Breast epithelium (tissue), 4 donors: ENCODE data around the gene DCANP1. TPM values are rescaled to one million over a fixed set of nuclear protein-coding genes. Genes with fewer than 3 reads are reported as not detected.

Experiments used
- DNase-seq, 2 donors: peaks; one replicate each; pipeline ENCODE4 v3.0.0-alpha.2; 2019; ENCODE audit warnings: low spot score in 2 of 2
- H3K27ac ChIP-seq, 2 donors: fragments of 200-600 bp; sonication (generic) in 1 of 2; one replicate each; pipeline ENCODE4 v1.5.1; 2016 to 2019; ENCODE audit warnings: mild to moderate bottlenecking in 1 of 2
- H3K27me3 ChIP-seq, 2 donors: fragments of 200-600 bp; sonication (generic) in 1 of 2; one replicate each; pipeline versions ENCODE4 v1.5.1 to v1.6.0; 2017 to 2019; ENCODE audit warnings: control low read depth in 1 of 2, mild to moderate bottlenecking in 1 of 2
- H3K36me3 ChIP-seq: fragments of 200-600 bp; one replicate; pipeline ENCODE4 v1.5.1; 2019
- H3K4me1 ChIP-seq, 2 donors: fragments of 200-600 bp; sonication (generic); one replicate each; pipeline ENCODE4 v1.5.1; 2016 to 2019; ENCODE audit warnings: control low read depth in 1 of 2
- H3K4me3 ChIP-seq, 3 donors: fragments of 200-600 bp; sonication (generic); 1 replicate in 2 of 3; 2 replicates in 1 of 3; pipeline ENCODE4 v1.5.1; 2016 to 2019; ENCODE audit warnings: mild to moderate bottlenecking in 3 of 3, moderate library complexity in 2 of 3
- H3K9me3 ChIP-seq, 2 donors: fragments of 200-600 bp; sonication (generic) in 1 of 2; one replicate each; pipeline ENCODE4 v1.5.1; 2016 to 2019; ENCODE audit warnings: control low read depth in 1 of 2
- POLR2A ChIP-seq: fragments of 450-650 bp; IDR thresholded peaks from one replicate; pipeline ENCODE4 v1.6.1; 2016; ENCODE audit warnings: antibody characterized with exemption, mild to moderate bottlenecking, moderate library complexity
- POLR2AphosphoS5 ChIP-seq, 3 donors: sonication (generic); formaldehyde crosslinking; IDR thresholded peaks; one replicate each; pipeline ENCODE4 v1.6.1; 2017; ENCODE audit warnings: antibody characterized with exemption in 3 of 3
- intact Hi-C: fragments of 100-400 bp; cut with DNase I; formaldehyde crosslinking; loops from one replicate; pipeline ENCODE4 v1.15.1; 2023; ENCODE audit warnings: low total_unique reads
- total RNA-seq, 3 donors: library from RNA; depleted of rRNA; stranded (reverse); fragments of >200 nt; gene quantifications; one replicate each; pipeline ENCODE4 v1.1.0, GENCODE V29; 2016
- TF ChIP-seq, protein P1 (sequence below), 3 donors: fragments of 450-650 bp; IDR thresholded peaks; one replicate each; pipeline ENCODE4 v1.5.1; 2016 to 2017; ENCODE audit warnings: antibody characterized with exemption in 3 of 3, mild to moderate bottlenecking in 3 of 3, moderate library complexity in 3 of 3

Gene DCANP1
- total RNA-seq, 3 donors from 2014 or later = not detected

DNA sequence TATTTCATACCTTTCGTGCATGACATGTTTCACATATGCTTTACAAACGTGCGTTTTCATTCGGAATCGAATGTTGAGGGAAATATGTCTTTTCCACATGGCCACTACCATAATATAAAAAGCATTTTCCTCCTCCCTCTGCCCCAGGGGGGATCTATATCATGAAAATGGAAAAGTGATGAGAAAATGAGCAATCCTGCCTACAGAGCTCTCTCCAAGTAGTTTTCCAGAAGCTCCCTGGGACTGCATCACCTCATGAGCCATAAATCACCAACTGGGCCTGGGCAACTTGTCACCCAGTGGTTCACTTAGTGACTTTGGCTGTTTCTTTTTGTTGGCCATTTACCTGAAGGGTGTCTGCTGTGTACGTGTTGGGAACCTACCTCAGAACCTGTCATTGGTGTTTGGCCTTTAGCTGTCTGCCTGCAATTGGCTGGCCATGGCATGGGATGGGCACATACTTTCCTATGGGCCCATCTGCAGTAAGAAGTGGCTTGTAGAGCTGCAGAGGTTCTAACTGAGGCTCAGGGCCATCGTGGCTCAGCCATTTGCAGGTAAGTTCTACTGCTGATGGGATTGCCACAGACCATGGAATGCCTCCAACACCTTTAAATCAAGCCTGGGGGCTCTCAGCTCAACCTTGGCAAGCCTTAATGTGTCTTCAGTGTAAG is 14.5 kb upstream of the DCANP1 start:
- intact Hi-C loops = loop anchor here (10.0 kb wide), 1 partner anchor 93 kb away; no protein-coding TSS in a partner anchor
- no peak for DNase-seq

GRCh38 chr5:135460246-135461033 is 13.3 kb upstream of the DCANP1 start:
- H3K27me3 ChIP-seq = peaks cover 0 to 3% of the 10 kb centered on the region in 2 donors

More for the DNA sequence above, 14.5 kb upstream of the DCANP1 start:
- Histone ChIP-seq H3K9me3 (no peaks in the 10 kb centered on the region), H3K4me1 (no peaks in the 10 kb centered on the region), H3K4me3 (no peak overlapping the region), H3K27ac (no peak overlapping the region), H3K36me3 (no peaks in the 10 kb centered on the region), H3K27me3 (peaks cover 0 to 7% of the 10 kb centered on the region in 2 donors)
- TF ChIP-seq POLR2A (no peak), POLR2AphosphoS5 (IDR thresholded peaks at IDR 0.05) (no peak)
- TF ChIP-seq, protein P1, sequence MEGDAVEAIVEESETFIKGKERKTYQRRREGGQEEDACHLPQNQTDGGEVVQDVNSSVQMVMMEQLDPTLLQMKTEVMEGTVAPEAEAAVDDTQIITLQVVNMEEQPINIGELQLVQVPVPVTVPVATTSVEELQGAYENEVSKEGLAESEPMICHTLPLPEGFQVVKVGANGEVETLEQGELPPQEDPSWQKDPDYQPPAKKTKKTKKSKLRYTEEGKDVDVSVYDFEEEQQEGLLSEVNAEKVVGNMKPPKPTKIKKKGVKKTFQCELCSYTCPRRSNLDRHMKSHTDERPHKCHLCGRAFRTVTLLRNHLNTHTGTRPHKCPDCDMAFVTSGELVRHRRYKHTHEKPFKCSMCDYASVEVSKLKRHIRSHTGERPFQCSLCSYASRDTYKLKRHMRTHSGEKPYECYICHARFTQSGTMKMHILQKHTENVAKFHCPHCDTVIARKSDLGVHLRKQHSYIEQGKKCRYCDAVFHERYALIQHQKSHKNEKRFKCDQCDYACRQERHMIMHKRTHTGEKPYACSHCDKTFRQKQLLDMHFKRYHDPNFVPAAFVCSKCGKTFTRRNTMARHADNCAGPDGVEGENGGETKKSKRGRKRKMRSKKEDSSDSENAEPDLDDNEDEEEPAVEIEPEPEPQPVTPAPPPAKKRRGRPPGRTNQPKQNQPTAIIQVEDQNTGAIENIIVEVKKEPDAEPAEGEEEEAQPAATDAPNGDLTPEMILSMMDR (IDR thresholded peaks at IDR 0.05) = no peak

DNA sequence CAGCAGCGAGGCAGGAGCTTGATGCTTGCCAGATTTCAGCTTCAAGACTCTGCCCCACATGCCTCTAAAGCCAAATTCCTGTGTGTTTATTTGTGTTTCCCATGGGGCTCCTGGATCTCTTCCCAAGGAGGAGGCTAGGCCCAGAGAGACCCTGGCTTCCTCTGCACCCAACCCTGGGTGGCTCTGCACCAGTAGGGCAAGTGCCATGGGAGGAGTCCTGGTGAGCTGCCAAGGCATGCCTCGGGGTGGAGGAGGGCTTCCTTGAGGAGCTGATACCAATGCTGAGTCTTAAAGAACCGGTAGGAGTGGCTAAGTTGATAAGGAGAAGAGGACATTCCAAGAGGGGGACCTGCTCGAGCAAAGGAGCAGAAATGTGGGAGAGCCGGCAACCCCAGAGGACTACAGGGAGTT is 11.8 kb upstream of the DCANP1 start:
- Histone ChIP-seq H3K36me3 (no peaks in the 10 kb centered on the region), H3K27me3 (no peaks in the 10 kb centered on the region), H3K4me1 (no peaks in the 10 kb centered on the region), H3K27ac (no peak overlapping the region), H3K4me3 (no peak overlapping the region), H3K9me3 (no peaks in the 10 kb centered on the region)
- intact Hi-C loops = no loop called here
- DNase-seq = no peak
- TF ChIP-seq POLR2A (no peak), POLR2AphosphoS5 (IDR thresholded peaks at IDR 0.05) (no peak)
- TF ChIP-seq, protein P1 (IDR thresholded peaks at IDR 0.05) = no peak

More at GRCh38 chr5:135460246-135461033, 13.3 kb upstream of the DCANP1 start:
- no peak for DNase-seq
- no peaks in the 10 kb centered on the region for H3K4me1 ChIP-seq
- H3K4me3 ChIP-seq = no peak overlapping the region
- H3K36me3 ChIP-seq = no peaks in the 10 kb centered on the region
- no peak for TF ChIP-seq POLR2AphosphoS5 (IDR thresholded peaks at IDR 0.05)
- TF ChIP-seq, protein P1 (IDR thresholded peaks at IDR 0.05) = no peak
- TF ChIP-seq POLR2A = no peak
- no peak overlapping the region for H3K27ac ChIP-seq
- intact Hi-C loops = loop anchor here (10.0 kb wide), 1 partner anchor 94 kb away; no protein-coding TSS in a partner anchor
- no peaks in the 10 kb centered on the region for H3K9me3 ChIP-seq

GRCh38 chr5:135458356-135458755 is 11.2 kb upstream of the DCANP1 start:
- TF ChIP-seq, protein P1 (IDR thresholded peaks at IDR 0.05) = no peak
- TF ChIP-seq POLR2A = no peak
- TF ChIP-seq POLR2AphosphoS5 (IDR thresholded peaks at IDR 0.05) = no peak
- Histone ChIP-seq H3K4me1 (no peaks in the 10 kb centered on the region), H3K9me3 (no peaks in the 10 kb centered on the region), H3K4me3 (no peak overlapping the region), H3K27ac (no peak overlapping the region), H3K36me3 (no peaks in the 10 kb centered on the region), H3K27me3 (no peaks in the 10 kb centered on the region)
- no peak for DNase-seq
- intact Hi-C loops = no loop called here
